Brain microvascular endothelial cell (primary cell): ENCODE results near the gene MAP3K15.

Experiments used
- DNase-seq: peaks from one replicate; pipeline ENCODE4 v3.0.0-alpha.2; 2020
- H3K27ac ChIP-seq: fragments of 250-450 bp; sonication (Bioruptor Pico); 2 replicates; pipeline ENCODE4 v1.5.1; 2020; ENCODE audit warnings: mild to moderate bottlenecking, moderate library complexity
- H3K27me3 ChIP-seq: fragments of 250-450 bp; sonication (Bioruptor Pico); replicated peaks from 2 replicates; pipeline ENCODE4 v1.5.1; 2020; ENCODE audit warnings: mild to moderate bottlenecking
- H3K36me3 ChIP-seq: fragments of 250-450 bp; sonication (Bioruptor Pico); replicated peaks from 2 replicates; pipeline ENCODE4 v1.5.1; 2020; ENCODE audit warnings: mild to moderate bottlenecking
- H3K4me3 ChIP-seq: 2 replicates; pipeline ENCODE4 v1.5.1; 2011; ENCODE audit warnings: low read depth, mild to moderate bottlenecking, control low read depth, low read length, moderate library complexity
- CTCF ChIP-seq: IDR thresholded peaks from 2 replicates; pipeline ENCODE4 v1.5.1; 2011; ENCODE audit warnings: low read depth, mild to moderate bottlenecking, moderate library complexity, low read length, control low read depth, inconsistent platforms; ENCODE audit errors: missing control alignments
- in situ Hi-C: cut with HindIII; loops from 2 replicates; pipeline ENCODE4 v1.10.0; 2017; ENCODE audit warnings: low sequenced_read_pairs, low pct_ligation_motif_present

The MAP3K15 gene

GRCh38 chrX:19410259-19410658 is 105.0 kb downstream of the MAP3K15 start:
- Histone ChIP-seq H3K36me3 (no peaks in the 10 kb centered on the region), H3K27me3 (no peaks in the 10 kb centered on the region), H3K4me3 (no peak overlapping the region), H3K27ac (no peak overlapping the region)
- in situ Hi-C loops = no loop called here
- no peak for TF ChIP-seq CTCF
- no peak for DNase-seq

DNA sequence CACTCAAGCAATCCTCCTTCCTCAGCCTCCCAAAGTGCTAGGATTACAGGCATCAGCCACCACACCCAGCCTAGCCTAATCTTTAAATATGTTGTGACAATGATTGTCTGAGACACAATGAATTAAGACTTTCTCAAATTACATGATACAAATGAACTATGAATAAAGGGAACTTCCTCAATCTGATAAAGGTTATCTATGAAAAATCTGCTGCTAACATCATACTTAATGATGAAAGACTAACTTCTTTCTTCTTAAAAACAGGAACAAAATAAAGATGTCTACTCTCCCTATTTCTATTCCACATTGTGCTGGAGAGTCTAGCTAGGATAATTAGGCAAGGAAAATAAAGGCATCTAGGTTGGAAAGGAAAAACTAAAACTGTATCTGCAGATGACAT is 111.6 kb downstream of the MAP3K15 start:
- no peak for TF ChIP-seq CTCF
- Histone ChIP-seq H3K36me3 (no peaks in the 10 kb centered on the region), H3K4me3 (no peak overlapping the region), H3K27me3 (no peaks in the 10 kb centered on the region), H3K27ac (no peak overlapping the region)
- in situ Hi-C loops = no loop called here
- no peak for DNase-seq

DNA sequence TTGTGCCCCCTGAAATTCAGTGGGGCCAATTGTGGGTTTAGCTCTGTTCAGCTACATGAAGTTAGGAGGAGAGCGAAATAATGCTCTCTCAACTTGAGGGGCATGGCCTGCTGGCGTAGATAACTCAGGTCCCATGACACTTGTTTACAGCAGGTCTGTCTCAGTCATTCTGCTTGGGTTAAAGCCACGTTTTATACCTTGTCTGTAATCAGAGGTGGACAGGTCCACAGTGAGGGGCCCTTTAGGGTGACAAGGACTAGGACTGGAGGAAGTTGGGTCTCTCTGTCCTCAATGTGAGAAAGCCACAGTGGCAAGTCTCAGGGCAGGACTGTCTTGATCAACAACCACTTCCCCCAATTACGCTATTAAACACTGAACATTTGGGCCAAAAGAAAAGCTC is 122.6 kb downstream of the MAP3K15 start:
- Histone ChIP-seq H3K27me3 (no peaks in the 10 kb centered on the region), H3K27ac (no peak overlapping the region), H3K36me3 (no peaks in the 10 kb centered on the region), H3K4me3 (no peak overlapping the region)
- TF ChIP-seq CTCF = no peak
- no peak for DNase-seq
- in situ Hi-C loops = no loop called here

DNA sequence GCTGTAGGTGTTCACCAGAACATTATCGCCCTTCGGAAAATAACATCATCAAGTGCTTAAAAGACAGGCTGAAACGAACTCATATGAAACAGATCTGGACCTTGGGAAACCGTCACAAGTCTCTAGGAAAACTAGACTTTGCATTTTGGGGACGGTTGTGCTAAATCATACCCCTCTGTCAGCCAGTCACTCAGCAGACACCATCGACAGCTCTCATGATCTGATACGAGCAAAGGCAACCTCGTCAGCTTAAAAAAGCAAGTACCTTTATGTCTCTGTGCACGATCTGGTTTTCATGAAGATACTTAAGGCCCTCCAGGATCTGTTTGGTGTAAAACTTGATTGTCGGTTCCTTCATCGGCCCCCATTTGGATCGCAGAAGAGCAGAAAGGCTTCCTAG is 123.2 kb downstream of the MAP3K15 start:
- Histone ChIP-seq H3K27ac (no peak overlapping the region), H3K27me3 (no peaks in the 10 kb centered on the region), H3K36me3 (no peaks in the 10 kb centered on the region), H3K4me3 (no peak overlapping the region)
- in situ Hi-C loops = no loop called here
- TF ChIP-seq CTCF = no peak
- DNase-seq = no peak

DNA sequence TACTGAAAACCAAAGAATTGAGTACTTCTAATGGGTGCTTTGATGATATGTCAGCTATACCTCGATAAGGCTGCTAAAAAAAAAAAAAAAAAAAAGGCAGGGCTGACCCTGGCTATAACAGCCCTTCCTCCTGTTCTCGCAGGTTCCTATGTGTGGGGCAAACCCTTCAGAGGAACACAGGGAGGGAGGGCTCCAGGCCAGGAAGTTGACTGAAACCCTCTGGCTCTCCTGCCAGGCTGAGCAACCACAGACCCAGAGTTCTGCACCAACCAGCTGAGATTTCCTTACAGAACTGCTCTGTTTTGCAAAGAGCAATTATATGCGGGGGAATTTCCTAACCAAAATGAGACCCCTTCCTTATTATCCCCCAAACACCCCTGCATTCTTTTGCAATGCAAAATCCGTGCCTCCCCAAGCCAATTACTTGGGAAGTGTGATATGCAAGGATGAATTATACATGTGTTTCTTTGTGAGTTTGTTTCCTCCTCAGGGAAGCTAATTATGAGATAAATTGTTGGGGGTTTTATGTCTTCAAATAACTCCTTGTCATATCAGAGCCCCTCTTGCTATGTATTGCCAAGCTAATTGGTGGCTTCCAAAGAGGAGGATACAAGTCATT is 126.0 kb downstream of the MAP3K15 start:
- Histone ChIP-seq H3K27ac (no peak overlapping the region), H3K4me3 (no peak overlapping the region), H3K36me3 (no peaks in the 10 kb centered on the region), H3K27me3 (no peaks in the 10 kb centered on the region)
- TF ChIP-seq CTCF = no peak
- in situ Hi-C loops = no loop called here
- no peak for DNase-seq

DNA sequence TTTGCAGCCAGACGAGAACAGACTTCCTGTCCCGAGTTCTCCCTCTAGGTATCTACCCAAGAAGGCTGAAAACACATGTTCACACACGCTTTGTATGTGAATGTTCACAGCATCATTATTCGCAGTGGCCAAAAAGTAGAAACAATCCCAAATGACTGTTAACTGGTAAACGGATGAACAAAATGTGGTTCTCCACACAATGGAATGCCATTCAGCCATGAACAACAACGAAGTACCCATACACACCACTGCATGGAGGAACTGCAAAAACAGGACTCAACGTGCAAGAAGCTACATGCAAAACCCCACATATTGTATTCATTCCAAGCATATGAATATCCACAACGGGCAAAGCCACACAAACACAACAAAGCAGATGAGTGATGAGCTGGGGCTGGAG is 126.6 kb downstream of the MAP3K15 start:
- no peak overlapping the region for H3K4me3 ChIP-seq
- no peak overlapping the region for H3K27ac ChIP-seq
- in situ Hi-C loops = no loop called here
- no peak for DNase-seq
- no peaks in the 10 kb centered on the region for H3K36me3 ChIP-seq
- no peaks in the 10 kb centered on the region for H3K27me3 ChIP-seq
- no peak for TF ChIP-seq CTCF
